CD4-positive, alpha-beta memory T cell (primary cell): ENCODE results near the gene NXF1. TPM values are rescaled to one million over a fixed set of nuclear protein-coding genes. Genes with fewer than 3 reads are reported as not detected.

Experiments
- CTCF ChIA-PET: fragments of 350-600 bp; sonication (Branson Sonifier 250); formaldehyde crosslinking; loops from one replicate; lab custom pipeline; 2021; ENCODE audit warnings: inconsistent platforms; ENCODE audit not compliant: partially characterized antibody; lab: Charles Lee
- POLR2A ChIA-PET: fragments of 350-600 bp; sonication (Branson Sonifier 250); formaldehyde crosslinking; loops from one replicate; lab custom pipeline; 2021; ENCODE audit not compliant: partially characterized antibody; lab: Charles Lee
- DNase-seq, 5 donors: peaks; one replicate each; pipeline versions ENCODE4 v3.0.0 to v3.0.0-alpha.2; 2020 to 2022; ENCODE audit warnings: mixed read lengths in 1 of 5
- H3K27ac ChIP-seq: one replicate; pipeline ENCODE4 v1.7.0; 2013; ENCODE audit warnings: low read depth, low read length
- H3K27me3 ChIP-seq: 2 replicates; pipeline ENCODE4 v1.7.0; 2013; ENCODE audit warnings: mild to moderate bottlenecking, low read length, moderate library complexity; ENCODE audit not compliant: insufficient read depth
- H3K36me3 ChIP-seq: 2 replicates; pipeline ENCODE4 v1.7.0; 2013; ENCODE audit warnings: mild to moderate bottlenecking, low read length, moderate library complexity; ENCODE audit not compliant: insufficient read depth
- H3K4me1 ChIP-seq: 2 replicates; pipeline ENCODE4 v1.7.0; 2013; ENCODE audit warnings: mild to moderate bottlenecking, low read length, moderate library complexity; ENCODE audit not compliant: insufficient read depth
- H3K4me3 ChIP-seq, 2 donors: one replicate each; pipeline ENCODE4 v1.7.0; 2013; ENCODE audit warnings: low read length in 2 of 2, mild to moderate bottlenecking in 1 of 2
- H3K9me3 ChIP-seq, 2 donors: one replicate each; pipeline ENCODE4 v1.7.0; 2013; ENCODE audit warnings: low read length in 2 of 2, control low read depth in 1 of 2; ENCODE audit not compliant: control insufficient read depth in 1 of 2
- H3K27ac Mint-ChIP-seq, 7 donors: one replicate each; pipeline ENCODE4 v1.8.0; 2020 to 2021; ENCODE audit warnings: mixed read lengths in 7 of 7, mild to moderate bottlenecking in 6 of 7, inconsistent platforms in 3 of 7, moderate library complexity in 3 of 7
- H3K27me3 Mint-ChIP-seq, 2 donors: one replicate each; pipeline ENCODE4 v1.8.0; 2020 to 2021; ENCODE audit warnings: mixed read lengths in 2 of 2
- H3K36me3 Mint-ChIP-seq, 2 donors: one replicate each; pipeline ENCODE4 v1.8.0; 2020 to 2021; ENCODE audit warnings: mixed read lengths in 2 of 2, inconsistent platforms in 1 of 2, mild to moderate bottlenecking in 1 of 2
- H3K4me1 Mint-ChIP-seq, 4 donors: one replicate each; pipeline ENCODE4 v1.8.0; 2020 to 2021; ENCODE audit warnings: mixed read lengths in 4 of 4, mild to moderate bottlenecking in 1 of 4
- H3K4me3 Mint-ChIP-seq, 8 donors: one replicate each; pipeline ENCODE4 v1.8.0; 2020 to 2021; ENCODE audit warnings: mixed read lengths in 8 of 8, mild to moderate bottlenecking in 7 of 8, moderate library complexity in 6 of 8, inconsistent platforms in 3 of 8
- H3K9me3 Mint-ChIP-seq, 8 donors: one replicate each; pipeline ENCODE4 v1.8.0; 2020 to 2021; ENCODE audit warnings: mixed read lengths in 8 of 8, mild to moderate bottlenecking in 5 of 8, inconsistent platforms in 3 of 8, moderate library complexity in 1 of 8
- intact Hi-C: fragments of 100-400 bp; cut with micrococcal nuclease; formaldehyde crosslinking; loops from one replicate; pipeline ENCODE4 v1.15.1; 2023
- polyA plus RNA-seq, 2 donors: library from polyadenylated mRNA; unstranded; fragments of 300-500 nt; fragmentation: Illumina TruSeq; gene quantifications; one replicate each; pipeline ENCODE4 v1.2.3, GENCODE V29; 2021
- total RNA-seq, 2 experiments: library from RNA; stranded (reverse); gene quantifications; one replicate each; pipeline ENCODE4 v1.2.3, GENCODE V29; 2021

NXF1 gene
- 100 to 1,000 TPM; 195 to 196 TPM for total RNA-seq
- 10 to 100 TPM; 75.2 to 83.2 TPM for polyA plus RNA-seq

GRCh38 chr11:62805076-62805892 lies at the start of gene NXF1:
TSS of gene NXF1 (minus strand) at chr11:62805440. CDS start at chr11:62805356, 84 bp downstream.
- peaks cover 29% of the 10 kb centered on the region for H3K36me3 ChIP-seq
- DNase-seq = peak; percentile 90 to 98 (median 96)
- no peaks in the 10 kb centered on the region for H3K9me3 ChIP-seq
- H3K4me1 ChIP-seq = peaks cover 22% of the 10 kb centered on the region
- intact Hi-C loops = loop anchor here (1.0 kb wide), 7 partner anchors 13 to 76 kb away; partner anchors contain the start of genes STX5, TEX54, TMEM179B and TMEM223
- Mint-ChIP-seq H3K4me3 (peak within 1 kb of the TSS; percentile 97 to 100 (median 99)), H3K4me1 (peaks cover 20 to 43% (median 31%) of the 10 kb centered on the region in 4 donors), H3K27ac (peak within 1 kb of the TSS; percentile 97 to 100 (median 99)), H3K27me3 (peaks cover 0 to 2% of the 10 kb centered on the region in 2 donors), H3K9me3 (peaks cover 0 to 3% (median 0%) of the 10 kb centered on the region in 8 donors), H3K36me3 (peaks cover 21 to 44% of the 10 kb centered on the region in 2 donors)
- H3K27ac ChIP-seq = peak within 1 kb of the TSS; percentile 94
- H3K4me3 ChIP-seq = peak within 1 kb of the TSS; percentile 87 to 93
- CTCF ChIA-PET = interaction anchor here (0.8 to 1.3 kb wide), 4 partner anchors 9 to 57 kb away, joined by 3 to 12 read pairs (median 4); no protein-coding TSS in a partner anchor
- no peaks in the 10 kb centered on the region for H3K27me3 ChIP-seq
- POLR2A ChIA-PET = interaction anchor here (0.7 to 25.8 kb wide), 22 partner anchors 10 to 231 kb away, joined by 3 to 801 read pairs (median 6); partner anchors contain the start of genes BSCL2, C11orf98, CSKMT and EEF1G

- Histone ChIP-seq H3K36me3 (peaks cover 33% of the 10 kb centered on the region), H3K27me3 (no peaks in the 10 kb centered on the region), H3K9me3 (no peaks in the 10 kb centered on the region), H3K27ac (peak overlapping the region; percentile 78), H3K4me1 (peaks cover 57% of the 10 kb centered on the region), H3K4me3 (peak overlapping the region; percentile 89 to 91)
- Mint-ChIP-seq H3K4me1 (peaks cover 41 to 76% (median 58%) of the 10 kb centered on the region in 4 donors), H3K36me3 (peaks cover 33 to 50% of the 10 kb centered on the region in 2 donors), H3K9me3 (peaks cover 0 to 8% (median 0%) of the 10 kb centered on the region in 8 donors), H3K27ac (peak overlapping the region; percentile 89 to 98 (median 94)), H3K27me3 (no peaks in the 10 kb centered on the region), H3K4me3 (peak overlapping the region; percentile 95 to 99 (median 96))
- intact Hi-C loops = loop anchor here (10.0 kb wide), 1 partner anchor 299 kb away; no protein-coding TSS in a partner anchor
- POLR2A ChIA-PET = interaction anchor here (0.6 to 10.3 kb wide), 31 partner anchors 11 to 1392 kb away, joined by 3 to 667 read pairs (median 17); partner anchors contain the start of genes AHNAK, BSCL2, C11orf98 and CSKMT
- DNase-seq = no peak
- CTCF ChIA-PET = interaction anchor here (0.7 to 5.2 kb wide), 8 partner anchors 8 to 79 kb away, joined by 3 to 72 read pairs (median 4); partner anchors contain the start of genes SLC3A2, TMEM179B and WDR74
Observed at GRCh38 chr11:62854013-62854824, 49.0 kb upstream of the NXF1 start.

GRCh38 chr11:62853279-62853965 lies 48.2 kb upstream of the NXF1 start:
- intact Hi-C loops = loop anchor here (10.0 kb wide), 1 partner anchor 299 kb away; no protein-coding TSS in a partner anchor
- Histone ChIP-seq H3K4me1 (peaks cover 57% of the 10 kb centered on the region), H3K9me3 (no peaks in the 10 kb centered on the region), H3K36me3 (peaks cover 33% of the 10 kb centered on the region), H3K27ac (peak overlapping the region; percentile 78), H3K27me3 (no peaks in the 10 kb centered on the region), H3K4me3 (peak overlapping the region; percentile 89 to 91)
- DNase-seq = peak in 4 of 5 donors; percentile 34 to 75 (median 42)
- H3K4me1 Mint-ChIP-seq = peaks cover 43 to 76% (median 59%) of the 10 kb centered on the region in 4 donors
- ChIA-PET CTCF (interaction anchor here (0.7 to 5.2 kb wide), 7 partner anchors 8 to 67 kb away, joined by 3 to 72 read pairs (median 4); partner anchors contain the start of genes SLC3A2, TMEM179B and WDR74), POLR2A (interaction anchor here (0.6 to 10.3 kb wide), 20 partner anchors 10 to 300 kb away, joined by 3 to 667 read pairs (median 32); partner anchors contain the start of genes C11orf98, CSKMT, EEF1G and GNG3)
- H3K4me3 Mint-ChIP-seq = peak overlapping the region; percentile 95 to 99 (median 96)
- peaks cover 33 to 50% of the 10 kb centered on the region in 2 donors for H3K36me3 Mint-ChIP-seq
- H3K27ac Mint-ChIP-seq = peak overlapping the region; percentile 84 to 97 (median 93)
- peaks cover 0 to 8% (median 0%) of the 10 kb centered on the region in 8 donors for H3K9me3 Mint-ChIP-seq
- H3K27me3 Mint-ChIP-seq = no peaks in the 10 kb centered on the region

- CTCF ChIA-PET = no interaction called here
- Histone ChIP-seq H3K9me3 (no peaks in the 10 kb centered on the region), H3K36me3 (peaks cover 33% of the 10 kb centered on the region), H3K4me3 (no peak overlapping the region), H3K4me1 (peaks cover 56% of the 10 kb centered on the region), H3K27ac (peak overlapping the region; percentile 78), H3K27me3 (no peaks in the 10 kb centered on the region)
- intact Hi-C loops = loop anchor here (10.0 kb wide), 1 partner anchor 298 kb away; no protein-coding TSS in a partner anchor
- Mint-ChIP-seq H3K27me3 (no peaks in the 10 kb centered on the region), H3K4me3 (peak overlapping the region in 6 of 8 donors; percentile 95 to 99 (median 96)), H3K36me3 (peaks cover 33 to 50% of the 10 kb centered on the region in 2 donors), H3K9me3 (peaks cover 0 to 8% (median 0%) of the 10 kb centered on the region in 8 donors), H3K27ac (peak overlapping the region; percentile 48 to 97 (median 93)), H3K4me1 (peaks cover 41 to 71% (median 56%) of the 10 kb centered on the region in 4 donors)
- POLR2A ChIA-PET = interaction anchor here (1.4 to 10.3 kb wide), 11 partner anchors 9 to 300 kb away, joined by 3 to 667 read pairs (median 24); partner anchors contain the start of genes EEF1G, GNG3, LBHD1 and MTA2
- no peak for DNase-seq
Observed at GRCh38 chr11:62852523-62853188, 47.4 kb upstream of the NXF1 start.

- Histone ChIP-seq H3K9me3 (no peaks in the 10 kb centered on the region), H3K27ac (no peak overlapping the region), H3K4me1 (peaks cover 49% of the 10 kb centered on the region), H3K36me3 (peaks cover 33% of the 10 kb centered on the region), H3K4me3 (no peak overlapping the region), H3K27me3 (no peaks in the 10 kb centered on the region)
- POLR2A ChIA-PET = interaction anchor here (1.1 to 10.3 kb wide), 10 partner anchors 9 to 278 kb away, joined by 3 to 667 read pairs (median 23); partner anchors contain the start of genes EEF1G, GNG3, LBHD1 and SLC3A2
- no peaks in the 10 kb centered on the region for H3K27me3 Mint-ChIP-seq
- peaks cover 41 to 68% (median 52%) of the 10 kb centered on the region in 4 donors for H3K4me1 Mint-ChIP-seq
- intact Hi-C loops = loop anchor here (10.0 kb wide), 1 partner anchor 297 kb away; no protein-coding TSS in a partner anchor
- H3K4me3 Mint-ChIP-seq = peak overlapping the region in 5 of 8 donors; percentile 6 to 69 (median 43)
- CTCF ChIA-PET = no interaction called here
- H3K27ac Mint-ChIP-seq = peak overlapping the region; percentile 48 to 93 (median 82)
- DNase-seq = no peak
- H3K9me3 Mint-ChIP-seq = peaks cover 0 to 8% (median 0%) of the 10 kb centered on the region in 8 donors
- peaks cover 33 to 50% of the 10 kb centered on the region in 2 donors for H3K36me3 Mint-ChIP-seq
Observed at GRCh38 chr11:62851807-62852522, 46.7 kb upstream of the NXF1 start.
